Astrocyte of the cerebellum (primary cell): ENCODE data around the gene GLB1L2.

ENCODE experiments used
- DNase-seq: peaks from one replicate; pipeline ENCODE4 v3.0.0-alpha.2; 2011; ENCODE audit warnings: low read depth
- H3K4me3 ChIP-seq: 2 replicates; pipeline ENCODE4 v1.5.1; 2011; ENCODE audit warnings: mild to moderate bottlenecking, low read depth, low read length, moderate library complexity
- in situ Hi-C: cut with HindIII; loops from 2 replicates; pipeline ENCODE4 v1.10.0; 2017; ENCODE audit warnings: low sequenced_read_pairs
- TF ChIP-seq, protein P1 (sequence below): IDR thresholded peaks from 2 replicates; pipeline ENCODE4 v1.5.1; 2012; ENCODE audit warnings: low read length, low read depth, moderate library complexity, mild to moderate bottlenecking; ENCODE audit errors: missing control alignments

Gene GLB1L2

DNA sequence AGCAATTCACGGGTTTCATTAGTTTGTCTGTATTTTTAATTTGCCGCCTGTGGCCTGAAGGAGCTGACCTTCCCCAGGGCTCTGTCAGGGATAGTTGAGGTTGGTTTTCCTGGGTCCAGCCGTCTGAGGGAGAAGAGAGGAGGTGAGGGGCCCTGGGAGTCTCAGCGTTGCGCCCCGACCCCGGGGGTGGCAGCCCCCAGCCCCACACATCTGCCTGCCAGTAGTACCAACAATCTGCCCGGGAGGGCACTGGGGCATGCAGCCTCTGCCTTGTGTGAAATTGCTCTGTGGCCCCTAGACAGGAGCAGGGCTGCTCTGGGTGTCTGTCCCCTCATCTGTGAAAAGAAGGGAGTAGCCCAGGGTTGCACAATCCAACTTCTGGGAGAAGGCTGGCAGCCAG, 73.6 kb downstream of the GLB1L2 start:
- in situ Hi-C loops = no loop called here
- no peak for DNase-seq
- H3K4me3 ChIP-seq = no peak overlapping the region
- TF ChIP-seq, protein P1, sequence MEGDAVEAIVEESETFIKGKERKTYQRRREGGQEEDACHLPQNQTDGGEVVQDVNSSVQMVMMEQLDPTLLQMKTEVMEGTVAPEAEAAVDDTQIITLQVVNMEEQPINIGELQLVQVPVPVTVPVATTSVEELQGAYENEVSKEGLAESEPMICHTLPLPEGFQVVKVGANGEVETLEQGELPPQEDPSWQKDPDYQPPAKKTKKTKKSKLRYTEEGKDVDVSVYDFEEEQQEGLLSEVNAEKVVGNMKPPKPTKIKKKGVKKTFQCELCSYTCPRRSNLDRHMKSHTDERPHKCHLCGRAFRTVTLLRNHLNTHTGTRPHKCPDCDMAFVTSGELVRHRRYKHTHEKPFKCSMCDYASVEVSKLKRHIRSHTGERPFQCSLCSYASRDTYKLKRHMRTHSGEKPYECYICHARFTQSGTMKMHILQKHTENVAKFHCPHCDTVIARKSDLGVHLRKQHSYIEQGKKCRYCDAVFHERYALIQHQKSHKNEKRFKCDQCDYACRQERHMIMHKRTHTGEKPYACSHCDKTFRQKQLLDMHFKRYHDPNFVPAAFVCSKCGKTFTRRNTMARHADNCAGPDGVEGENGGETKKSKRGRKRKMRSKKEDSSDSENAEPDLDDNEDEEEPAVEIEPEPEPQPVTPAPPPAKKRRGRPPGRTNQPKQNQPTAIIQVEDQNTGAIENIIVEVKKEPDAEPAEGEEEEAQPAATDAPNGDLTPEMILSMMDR = no peak

DNA sequence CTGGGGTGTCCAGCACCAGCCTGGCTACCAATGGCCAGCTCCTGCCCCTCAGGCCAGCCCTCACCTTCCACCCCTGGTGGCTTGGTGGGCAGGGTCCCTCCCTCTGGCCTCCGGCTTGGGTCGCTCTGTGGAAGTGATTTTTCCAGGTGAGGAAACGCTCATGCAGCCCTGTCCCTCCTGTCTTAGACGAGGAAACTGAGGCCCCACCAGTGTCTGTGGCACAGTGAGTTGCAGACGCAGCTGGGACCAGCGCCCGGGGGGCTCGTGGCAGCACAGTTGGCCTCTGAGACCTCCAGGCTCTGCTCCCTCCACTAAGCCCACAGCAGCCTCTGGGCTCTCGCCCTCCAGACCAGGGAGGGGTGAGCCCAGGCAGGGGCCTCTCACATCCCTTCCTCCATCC, 74.1 kb downstream of the GLB1L2 start:
- DNase-seq = no peak
- in situ Hi-C loops = no loop called here
- no peak overlapping the region for H3K4me3 ChIP-seq
- TF ChIP-seq, protein P1 = no peak

DNA sequence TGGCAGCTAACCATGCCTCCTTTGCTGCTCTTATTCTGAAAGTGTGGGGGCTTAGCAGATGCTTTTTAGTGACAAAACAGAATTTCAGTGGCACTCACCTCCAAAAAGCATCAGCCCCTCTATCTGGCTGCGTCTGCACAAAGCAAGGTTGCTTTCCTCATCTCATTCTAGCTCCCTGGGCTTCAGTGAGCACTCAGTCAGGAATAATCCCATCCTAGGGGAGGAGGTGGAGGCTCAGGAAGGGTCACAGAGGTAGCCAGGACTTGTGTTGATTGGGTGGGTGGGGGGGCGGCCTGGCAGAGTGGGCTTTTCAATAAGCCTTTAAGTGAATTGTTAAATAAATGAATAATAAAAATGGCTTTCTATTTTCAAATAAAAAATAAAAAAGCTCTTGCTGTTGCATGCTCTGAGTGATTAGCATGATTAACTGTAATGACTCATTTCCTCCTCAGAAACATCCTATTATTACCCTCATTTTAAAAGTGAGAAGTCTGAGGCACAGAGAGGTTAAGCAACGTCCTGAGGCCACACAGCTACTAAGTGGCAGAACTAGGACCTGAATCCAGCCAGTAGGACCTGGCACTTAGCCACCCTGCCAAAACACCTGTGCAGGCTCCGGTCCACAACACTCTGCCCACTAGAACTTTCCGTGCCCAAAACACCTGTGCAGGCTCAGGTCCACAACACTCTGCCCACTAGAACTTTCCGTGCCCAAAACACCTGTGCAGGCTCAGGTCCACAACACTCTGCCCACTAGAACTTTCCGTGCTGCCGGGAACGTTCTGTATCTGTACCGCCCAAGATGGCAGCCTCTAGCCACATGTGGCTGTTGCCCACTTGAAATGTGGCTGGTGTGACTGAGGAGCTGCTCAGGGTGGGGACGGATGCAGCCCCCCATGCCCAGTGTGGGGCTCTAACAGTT, 74.7 kb downstream of the GLB1L2 start:
- TF ChIP-seq, protein P1 = no peak
- H3K4me3 ChIP-seq = no peak overlapping the region
- in situ Hi-C loops = no loop called here
- DNase-seq = no peak

DNA sequence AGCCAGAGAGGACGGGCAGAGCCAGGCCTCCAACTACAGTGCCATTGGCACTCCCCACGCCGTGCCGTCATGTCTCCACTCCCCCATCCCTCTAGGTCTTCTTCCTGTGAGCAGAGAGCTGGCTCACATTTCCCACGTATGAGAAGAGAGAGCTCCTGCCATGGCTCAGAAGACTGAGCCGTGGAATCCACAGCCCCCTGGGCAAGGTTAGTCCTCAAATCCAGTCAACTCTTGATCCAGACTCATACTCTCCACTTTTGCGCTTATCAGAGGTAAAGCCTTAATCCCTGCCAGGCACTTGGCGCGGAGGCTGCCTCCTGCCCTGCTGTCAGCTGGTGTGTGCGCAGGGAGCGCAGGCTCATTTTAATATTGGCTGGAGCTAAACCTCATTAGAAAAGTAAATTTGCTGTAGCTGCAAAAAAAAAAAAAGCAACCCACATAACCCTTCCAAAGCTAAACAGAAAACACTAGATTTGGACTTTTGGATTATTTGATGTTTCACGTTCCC, 75.6 kb downstream of the GLB1L2 start:
- TF ChIP-seq, protein P1 = no peak
- in situ Hi-C loops = no loop called here
- no peak overlapping the region for H3K4me3 ChIP-seq
- no peak for DNase-seq

DNA sequence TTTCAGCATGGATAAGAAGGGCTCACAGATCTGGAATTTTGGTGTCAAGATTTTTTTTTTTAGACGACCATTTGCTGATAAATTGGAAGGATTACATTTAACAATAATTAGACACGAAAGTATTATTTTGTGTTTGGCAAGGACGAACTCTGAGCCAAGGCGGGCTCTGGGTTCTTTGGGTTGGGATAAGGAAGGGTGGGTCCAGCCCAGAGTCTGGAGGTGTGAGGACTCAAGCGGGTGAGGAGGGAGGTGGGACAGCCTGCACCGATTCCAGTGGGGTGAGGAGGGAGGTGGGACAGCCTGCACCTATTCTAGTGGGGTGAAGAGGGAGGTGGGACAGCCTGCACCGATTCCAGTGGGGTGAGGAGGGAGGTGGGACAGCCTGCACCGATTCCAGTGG, 76.1 kb downstream of the GLB1L2 start:
- in situ Hi-C loops = no loop called here
- TF ChIP-seq, protein P1 = no peak
- no peak for DNase-seq
- no peak overlapping the region for H3K4me3 ChIP-seq

DNA sequence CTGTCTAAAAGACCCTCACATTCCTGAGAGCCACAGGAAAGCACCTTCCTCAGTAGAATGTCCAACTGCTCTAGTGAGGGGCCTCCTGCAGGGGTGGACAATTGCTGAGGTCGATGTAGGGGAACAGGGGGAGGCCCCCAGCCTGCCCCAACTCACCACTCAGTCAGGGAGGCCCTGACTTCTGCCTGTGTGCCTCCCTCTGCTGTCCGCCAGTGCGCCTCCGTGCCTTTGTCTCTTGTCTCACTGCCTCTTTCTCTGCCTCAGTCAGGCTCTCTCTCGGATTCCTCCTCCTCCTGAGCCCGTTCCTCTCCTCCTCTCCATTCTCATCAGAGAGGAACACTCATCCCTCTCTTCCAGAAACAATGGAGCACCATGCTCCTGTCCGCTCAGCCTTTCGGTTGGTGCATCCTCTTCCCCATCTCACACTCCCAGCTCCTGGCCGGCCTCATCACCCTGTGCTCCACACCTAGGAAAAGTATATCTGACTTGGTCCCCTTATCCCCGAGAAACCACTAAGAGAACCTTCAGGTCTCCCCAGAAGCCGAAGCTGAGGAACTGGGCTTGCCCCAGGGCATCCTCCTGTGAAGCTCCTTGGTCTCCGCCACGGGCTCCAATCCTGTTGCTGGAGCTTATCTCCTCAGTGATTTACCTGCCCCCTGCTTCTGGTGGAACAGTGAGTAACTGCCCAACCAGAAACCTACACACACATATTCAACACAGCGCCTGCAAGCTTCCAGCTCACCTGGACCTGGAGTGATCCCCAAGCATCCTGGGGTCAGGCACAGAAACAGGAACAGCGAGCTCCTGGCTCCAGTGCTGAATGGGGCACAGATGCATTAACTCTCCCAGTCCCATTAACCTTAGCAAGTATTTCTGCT, 78.0 kb downstream of the GLB1L2 start:
- TF ChIP-seq, protein P1 = no peak
- no peak overlapping the region for H3K4me3 ChIP-seq
- no peak for DNase-seq
- in situ Hi-C loops = no loop called here
